NB4 (cell line): ENCODE measurements around the gene SAA4.

ENCODE experiments used
- POLR2A ChIP-seq: IDR thresholded peaks from 2 replicates; pipeline ENCODE4 v1.6.1; 2011; ENCODE audit warnings: mild to moderate bottlenecking; ENCODE audit not compliant: insufficient read length; ENCODE audit errors: extremely low read depth
- TF ChIP-seq, protein P1 (sequence below): IDR thresholded peaks from one replicate; pipeline ENCODE4 v1.5.1; 2012; ENCODE audit warnings: low read depth, low read length

DNA sequence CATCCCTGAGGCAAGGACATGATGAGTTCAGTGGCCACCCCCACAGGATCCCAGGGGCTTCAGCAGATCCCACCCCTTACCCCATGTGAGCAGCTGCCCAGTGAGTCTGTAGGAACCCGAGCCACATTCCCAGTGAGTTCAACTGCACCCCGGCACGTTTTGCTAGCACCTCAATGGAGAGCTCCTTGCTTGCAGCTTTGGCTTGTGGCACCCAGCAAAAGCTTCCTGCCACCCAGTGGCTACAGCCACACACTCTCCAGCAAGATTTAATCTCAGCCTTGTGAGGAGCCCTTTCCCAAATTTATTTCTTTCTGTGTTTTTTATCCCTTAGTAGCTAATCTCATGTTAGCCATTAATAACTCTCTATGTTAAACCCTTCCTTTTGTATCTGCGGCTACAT lies 33.5 kb upstream of the SAA4 start:
- TF ChIP-seq, protein P1, sequence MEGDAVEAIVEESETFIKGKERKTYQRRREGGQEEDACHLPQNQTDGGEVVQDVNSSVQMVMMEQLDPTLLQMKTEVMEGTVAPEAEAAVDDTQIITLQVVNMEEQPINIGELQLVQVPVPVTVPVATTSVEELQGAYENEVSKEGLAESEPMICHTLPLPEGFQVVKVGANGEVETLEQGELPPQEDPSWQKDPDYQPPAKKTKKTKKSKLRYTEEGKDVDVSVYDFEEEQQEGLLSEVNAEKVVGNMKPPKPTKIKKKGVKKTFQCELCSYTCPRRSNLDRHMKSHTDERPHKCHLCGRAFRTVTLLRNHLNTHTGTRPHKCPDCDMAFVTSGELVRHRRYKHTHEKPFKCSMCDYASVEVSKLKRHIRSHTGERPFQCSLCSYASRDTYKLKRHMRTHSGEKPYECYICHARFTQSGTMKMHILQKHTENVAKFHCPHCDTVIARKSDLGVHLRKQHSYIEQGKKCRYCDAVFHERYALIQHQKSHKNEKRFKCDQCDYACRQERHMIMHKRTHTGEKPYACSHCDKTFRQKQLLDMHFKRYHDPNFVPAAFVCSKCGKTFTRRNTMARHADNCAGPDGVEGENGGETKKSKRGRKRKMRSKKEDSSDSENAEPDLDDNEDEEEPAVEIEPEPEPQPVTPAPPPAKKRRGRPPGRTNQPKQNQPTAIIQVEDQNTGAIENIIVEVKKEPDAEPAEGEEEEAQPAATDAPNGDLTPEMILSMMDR, result no peak
- TF ChIP-seq POLR2A, result no peak
